OCI-LY1 (cell line): ENCODE data around the gene PDE3A.

Experiments
- H2AFZ ChIP-seq: fragments of 200-600 bp; sonication (generic), shearing (Covaris generic); 2 replicates; pipeline ENCODE4 v1.6.0; 2014; ENCODE audit warnings: antibody characterized with exemption, mild to moderate bottlenecking, low read length
- H3F3A ChIP-seq: fragments of 200-600 bp; sonication (generic), shearing (Covaris generic); 2 replicates; pipeline ENCODE4 v1.6.0; 2014; ENCODE audit warnings: mild to moderate bottlenecking, antibody characterized with exemption, low read length, moderate library complexity; ENCODE audit not compliant: insufficient read depth
- H3K27ac ChIP-seq: fragments of 200-600 bp; sonication (generic); 2 replicates; pipeline ENCODE4 v1.5.1; 2014; ENCODE audit warnings: low read length, mixed run types, mild to moderate bottlenecking, low read depth; ENCODE audit not compliant: poor library complexity, severe bottlenecking
- H3K27me3 ChIP-seq: fragments of 200-600 bp; sonication (generic); 2 replicates; pipeline ENCODE4 v1.6.0; 2014; ENCODE audit warnings: antibody characterized with exemption, mild to moderate bottlenecking, low read length, moderate library complexity; ENCODE audit not compliant: insufficient read depth
- H3K36me3 ChIP-seq: fragments of 200-600 bp; sonication (generic); 2 replicates; pipeline ENCODE4 v1.6.1; 2014; ENCODE audit warnings: mild to moderate bottlenecking, antibody characterized with exemption, low read length, moderate library complexity, mixed read lengths; ENCODE audit not compliant: insufficient read depth
- H3K4me1 ChIP-seq: fragments of 200-600 bp; sonication (generic); 2 replicates; pipeline ENCODE4 v1.5.1; 2014; ENCODE audit warnings: mild to moderate bottlenecking, low read length, moderate library complexity; ENCODE audit not compliant: insufficient read depth, severe bottlenecking
- H3K4me2 ChIP-seq: fragments of 200-600 bp; sonication (generic), shearing (Covaris generic); 2 replicates; pipeline ENCODE4 v1.6.1; 2014; ENCODE audit warnings: low read length
- H3K4me3 ChIP-seq: fragments of 200-600 bp; sonication (generic); 2 replicates; pipeline ENCODE4 v1.5.1; 2014; ENCODE audit warnings: low read length, low read depth, mild to moderate bottlenecking, mixed read lengths; ENCODE audit not compliant: poor library complexity, severe bottlenecking
- H3K79me2 ChIP-seq: fragments of 200-600 bp; shearing (Covaris generic); 2 replicates; pipeline ENCODE4 v1.6.1; 2016; ENCODE audit warnings: mixed run types, low read length, mixed read lengths; ENCODE audit not compliant: insufficient read depth
- H3K9ac ChIP-seq: fragments of 200-600 bp; sonication (generic), shearing (Covaris generic); 2 replicates; pipeline ENCODE4 v1.6.1; 2014; ENCODE audit warnings: mild to moderate bottlenecking, low read length, mixed read lengths
- H3K9me2 ChIP-seq: fragments of 200-600 bp; sonication (generic), shearing (Covaris generic); 2 replicates; pipeline ENCODE4 v1.6.1; 2014; ENCODE audit warnings: low read depth, mild to moderate bottlenecking, low read length, mixed read lengths
- H3K9me3 ChIP-seq: fragments of 200-600 bp; shearing (Covaris generic); 2 replicates; pipeline ENCODE4 v1.6.1; 2014; ENCODE audit warnings: low read length, mixed read lengths
- H4K20me1 ChIP-seq: fragments of 200-600 bp; sonication (generic), shearing (Covaris generic); 2 replicates; pipeline ENCODE4 v1.6.0; 2016; ENCODE audit warnings: mild to moderate bottlenecking, low read length; ENCODE audit not compliant: insufficient read depth
- EZH2 ChIP-seq: fragments of 200-600 bp; sonication (generic), shearing (Covaris generic); IDR thresholded peaks from 2 replicates; pipeline ENCODE4 v1.8.0; 2017; ENCODE audit warnings: borderline replicate concordance, mixed run types, mild to moderate bottlenecking, antibody characterized with exemption, low read length, moderate library complexity, mixed read lengths
- TF ChIP-seq, protein P1 (sequence below): fragments of 200-600 bp; sonication (generic), shearing (Covaris generic); IDR thresholded peaks from 2 replicates; pipeline ENCODE4 v1.5.1; 2017; ENCODE audit warnings: mild to moderate bottlenecking, antibody characterized with exemption, low read length, moderate library complexity, mixed read lengths

PDE3A gene

DNA sequence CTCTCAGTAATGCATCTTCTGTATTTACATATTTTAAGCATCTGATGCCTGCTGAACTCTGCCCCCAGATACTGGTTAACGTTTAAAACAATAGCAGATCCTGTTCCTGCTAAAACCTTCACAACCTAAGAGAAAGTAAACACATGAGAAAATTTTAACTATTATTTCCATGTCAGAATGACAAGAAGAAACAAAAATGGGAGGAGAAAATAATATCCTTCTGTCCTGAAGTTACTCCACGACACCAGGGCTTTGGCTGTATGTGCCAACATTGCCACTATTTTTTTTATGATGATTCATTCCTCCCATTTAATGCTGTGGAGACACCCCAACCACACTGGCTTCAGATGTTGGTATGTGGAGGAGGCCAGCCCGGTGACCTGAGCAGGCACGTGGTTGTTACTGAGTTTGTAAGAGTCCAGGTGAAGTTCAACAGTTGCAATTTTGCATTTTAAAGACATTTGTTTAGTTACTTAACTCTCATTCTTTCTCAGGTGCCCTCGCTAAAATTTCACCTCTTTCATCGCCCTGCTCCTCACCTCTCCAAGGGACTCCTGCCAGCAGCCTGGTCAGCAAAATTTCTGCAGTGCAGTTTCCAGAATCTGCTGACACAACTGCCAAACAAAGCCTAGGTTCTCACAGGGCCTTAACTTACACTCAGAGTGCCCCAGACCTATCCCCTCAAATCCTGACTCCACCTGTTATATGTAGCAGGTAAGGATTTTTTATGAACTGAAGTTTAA, 261.2 kb downstream of the PDE3A start:
- Histone ChIP-seq H3K4me3 (no peak overlapping the region), H3K79me2 (no peaks in the 10 kb centered on the region), H3K9me3 (no peaks in the 10 kb centered on the region), H3K9me2 (no peaks in the 10 kb centered on the region), H3K27me3 (no peaks in the 10 kb centered on the region), H3K36me3 (no peaks in the 10 kb centered on the region), H4K20me1 (no peaks in the 10 kb centered on the region), H3K27ac (no peak overlapping the region), H2AFZ (no peak overlapping the region), H3K4me1 (no peaks in the 10 kb centered on the region), H3F3A (no peaks in the 10 kb centered on the region), H3K4me2 (no peak overlapping the region), H3K9ac (no peak overlapping the region)
- no peak for TF ChIP-seq EZH2
- TF ChIP-seq, protein P1, sequence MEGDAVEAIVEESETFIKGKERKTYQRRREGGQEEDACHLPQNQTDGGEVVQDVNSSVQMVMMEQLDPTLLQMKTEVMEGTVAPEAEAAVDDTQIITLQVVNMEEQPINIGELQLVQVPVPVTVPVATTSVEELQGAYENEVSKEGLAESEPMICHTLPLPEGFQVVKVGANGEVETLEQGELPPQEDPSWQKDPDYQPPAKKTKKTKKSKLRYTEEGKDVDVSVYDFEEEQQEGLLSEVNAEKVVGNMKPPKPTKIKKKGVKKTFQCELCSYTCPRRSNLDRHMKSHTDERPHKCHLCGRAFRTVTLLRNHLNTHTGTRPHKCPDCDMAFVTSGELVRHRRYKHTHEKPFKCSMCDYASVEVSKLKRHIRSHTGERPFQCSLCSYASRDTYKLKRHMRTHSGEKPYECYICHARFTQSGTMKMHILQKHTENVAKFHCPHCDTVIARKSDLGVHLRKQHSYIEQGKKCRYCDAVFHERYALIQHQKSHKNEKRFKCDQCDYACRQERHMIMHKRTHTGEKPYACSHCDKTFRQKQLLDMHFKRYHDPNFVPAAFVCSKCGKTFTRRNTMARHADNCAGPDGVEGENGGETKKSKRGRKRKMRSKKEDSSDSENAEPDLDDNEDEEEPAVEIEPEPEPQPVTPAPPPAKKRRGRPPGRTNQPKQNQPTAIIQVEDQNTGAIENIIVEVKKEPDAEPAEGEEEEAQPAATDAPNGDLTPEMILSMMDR, result no peak

- no peak overlapping the region for H3K4me2 ChIP-seq
- TF ChIP-seq, protein P1, result no peak
- TF ChIP-seq EZH2, result no peak
- no peaks in the 10 kb centered on the region for H3K79me2 ChIP-seq
- H3K27ac ChIP-seq, result no peak overlapping the region
- no peaks in the 10 kb centered on the region for H3K4me1 ChIP-seq
- H3F3A ChIP-seq, result no peaks in the 10 kb centered on the region
- no peaks in the 10 kb centered on the region for H3K9me3 ChIP-seq
- no peaks in the 10 kb centered on the region for H4K20me1 ChIP-seq
- H3K27me3 ChIP-seq, result no peaks in the 10 kb centered on the region
- H3K9me2 ChIP-seq, result no peaks in the 10 kb centered on the region
- no peak overlapping the region for H3K4me3 ChIP-seq
- H3K9ac ChIP-seq, result no peak overlapping the region
- H2AFZ ChIP-seq, result no peak overlapping the region
- no peaks in the 10 kb centered on the region for H3K36me3 ChIP-seq
These were observed 263.4 kb downstream of the PDE3A start for GRCh38 chr12:20631711-20632110.

DNA sequence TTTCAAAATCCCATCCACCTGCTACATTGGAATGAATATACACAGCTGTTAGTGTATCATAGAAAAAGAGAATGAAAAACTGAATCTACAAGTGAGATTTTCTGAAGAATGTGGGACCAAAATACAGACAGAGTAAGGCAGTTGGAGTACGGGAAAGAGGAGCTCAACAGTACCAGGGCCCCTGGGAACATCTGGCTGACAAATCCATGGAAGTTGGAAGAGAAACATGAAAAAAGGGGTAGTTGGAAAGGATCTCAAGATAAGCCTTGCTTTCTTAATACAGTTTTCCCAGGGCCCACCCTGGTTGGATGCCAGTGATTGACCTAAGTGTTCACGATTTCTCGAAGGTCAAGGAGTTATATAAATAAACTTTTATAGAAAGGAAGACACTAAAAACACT, 272.8 kb downstream of the PDE3A start:
- Histone ChIP-seq H3K4me3 (no peak overlapping the region), H3F3A (no peaks in the 10 kb centered on the region), H3K9me3 (no peaks in the 10 kb centered on the region), H3K9me2 (no peaks in the 10 kb centered on the region), H3K4me2 (no peak overlapping the region), H3K27me3 (no peaks in the 10 kb centered on the region), H3K79me2 (no peaks in the 10 kb centered on the region), H3K9ac (no peak overlapping the region), H3K27ac (no peak overlapping the region), H3K36me3 (no peaks in the 10 kb centered on the region), H3K4me1 (no peaks in the 10 kb centered on the region), H4K20me1 (no peaks in the 10 kb centered on the region), H2AFZ (no peak overlapping the region)
- TF ChIP-seq, protein P1, result no peak
- no peak for TF ChIP-seq EZH2
